PC-3 (cell line): ENCODE data around the gene IL31RA. TPM values are rescaled to one million over a fixed set of nuclear protein-coding genes. Genes with fewer than 3 reads are reported as not detected.
"Not testable (repeated sequence)": the region's sequence is repeated elsewhere in the genome, so short reads cannot be mapped to it uniquely, and the experiment has no call there.

Experiments
- ATAC-seq: fragments of 200-7000 bp; cut with Tn5 transposase; 2 replicates; pipeline ENCODE4 v1.9.1; 2020; ENCODE audit warnings: mild to moderate bottlenecking, moderate library complexity
- Bru-seq: library from RNA; stranded (reverse); fragments of 400-500 nt; gene quantifications from one replicate; lab custom pipeline; 2021; lab: Mats Ljungman, UMichigan
- BruChase-seq, 2 experiments: library from RNA; stranded (reverse); fragments of 400-500 nt; gene quantifications; one replicate each; lab custom pipeline; 2021; lab: Mats Ljungman, UMichigan
- BruUV-seq: library from RNA; stranded (reverse); fragments of 400-500 nt; replicated peaks from 2 replicates; lab custom pipeline; 2021; lab: Mats Ljungman, UMichigan
- CTCF ChIA-PET: fragments of 300-600 bp; sonication (Branson Sonifier 250); formaldehyde crosslinking; loops from one replicate; lab custom pipeline; 2022; ENCODE audit warnings: antibody characterized with exemption; lab: Charles Lee
- POLR2A ChIA-PET: fragments of 300-600 bp; sonication (Branson Sonifier 250); formaldehyde crosslinking; loops from one replicate; lab custom pipeline; 2022; ENCODE audit warnings: antibody characterized with exemption; ENCODE audit not compliant: unreplicated experiment; lab: Charles Lee
- DNase-seq: peaks from one replicate; pipeline ENCODE4 v3.0.0-alpha.2; 2015
- H2AFZ ChIP-seq: fragments of 300-600 bp; sonication (generic); 2 replicates; pipeline ENCODE4 v1.6.0; 2016; ENCODE audit warnings: antibody characterized with exemption, low read length
- H3F3A ChIP-seq: fragments of 300-600 bp; sonication (generic); one replicate; pipeline ENCODE4 v1.6.0; 2017; ENCODE audit warnings: antibody characterized with exemption, low read length, control low read depth, mild to moderate bottlenecking; ENCODE audit not compliant: unreplicated experiment
- H3K27ac ChIP-seq: fragments of 300-600 bp; sonication (generic); 2 replicates; pipeline ENCODE4 v1.5.1; 2016; ENCODE audit warnings: mild to moderate bottlenecking, low read length
- H3K27me3 ChIP-seq: fragments of 300-600 bp; sonication (generic); 2 replicates; pipeline ENCODE4 v1.6.1; 2016; ENCODE audit warnings: low read length, mixed read lengths
- H3K36me3 ChIP-seq: fragments of 300-600 bp; sonication (generic); 2 replicates; pipeline ENCODE4 v1.6.1; 2016; ENCODE audit warnings: low read depth, mixed run types, low read length, mixed read lengths
- H3K4me1 ChIP-seq: fragments of 300-600 bp; sonication (generic); 2 replicates; pipeline ENCODE4 v1.5.1; 2016; ENCODE audit warnings: low read length; ENCODE audit not compliant: insufficient read depth
- H3K4me2 ChIP-seq: fragments of 300-600 bp; sonication (generic); 2 replicates; pipeline ENCODE4 v1.6.0; 2016; ENCODE audit warnings: low read length
- H3K4me3 ChIP-seq: fragments of 300-600 bp; sonication (generic); 2 replicates; pipeline ENCODE4 v1.5.1; 2016; ENCODE audit warnings: mild to moderate bottlenecking, low read length, mixed read lengths
- H3K79me2 ChIP-seq: fragments of 300-600 bp; sonication (generic); 2 replicates; pipeline ENCODE4 v1.6.1; 2017; ENCODE audit warnings: low read length, mixed read lengths
- H3K9ac ChIP-seq: fragments of 300-600 bp; sonication (generic); 2 replicates; pipeline ENCODE4 v1.6.0; 2016; ENCODE audit warnings: mild to moderate bottlenecking, low read length
- H3K9me2 ChIP-seq: fragments of 300-600 bp; sonication (generic); replicated peaks from 2 replicates; pipeline ENCODE4 v1.6.1; 2016; ENCODE audit warnings: mixed run types, low read length, mixed read lengths
- H3K9me3 ChIP-seq: fragments of 300-600 bp; sonication (generic); 2 replicates; pipeline ENCODE4 v1.6.1; 2016; ENCODE audit warnings: low read length, mixed read lengths
- H4K20me1 ChIP-seq: fragments of 300-600 bp; sonication (generic); 2 replicates; pipeline ENCODE4 v1.6.1; 2016; ENCODE audit warnings: low read length, mixed read lengths
- EZH2 ChIP-seq: fragments of 300-600 bp; sonication (generic); IDR thresholded peaks from one replicate; pipeline ENCODE4 v1.6.1; 2017; ENCODE audit warnings: antibody characterized with exemption, mild to moderate bottlenecking, low read length; ENCODE audit not compliant: unreplicated experiment
- EZH2phosphoT487 ChIP-seq: fragments of 300-600 bp; sonication (generic); IDR thresholded peaks from 2 replicates; pipeline ENCODE4 v1.6.1; 2018; ENCODE audit warnings: mild to moderate bottlenecking, antibody characterized with exemption, low read length, borderline replicate concordance
- intact Hi-C: fragments of 100-400 bp; cut with micrococcal nuclease; formaldehyde crosslinking; loops from 2 replicates; pipeline ENCODE4 v1.9.0; 2023
- long read RNA-seq: library from polyadenylated mRNA; unstranded; transcript quantifications from one replicate; pipeline ENCODE4 v2.0.0, GENCODE V29; 2021; ENCODE audit not compliant: unreplicated experiment
- total RNA-seq: library from RNA; depleted of rRNA; stranded (reverse); fragments of >200 nt; gene quantifications from 2 replicates; pipeline ENCODE4 v1.2.3, GENCODE V29; 2014; rRNA removed
- TF ChIP-seq, protein P1 (sequence below): fragments of 300-600 bp; sonication (generic); conservative IDR thresholded peaks from 2 replicates; pipeline ENCODE4 v1.5.1; 2017; ENCODE audit warnings: antibody characterized with exemption, low read depth, mild to moderate bottlenecking, low read length

The IL31RA gene
- total RNA-seq (1.6 and 3.0 TPM in 2 replicates), Bru-seq, nascent RNA (percentile 31 among the genes with signal in this experiment), BruChase-seq, experiment 1, labeled RNA remaining after a 6-hour chase (percentile 34 among the genes with signal in this experiment), BruChase-seq, experiment 2, labeled RNA remaining after a 2-hour chase (percentile 29 among the genes with signal in this experiment)
- long read RNA-seq, result 0 reads

GRCh38 chr5:55850839-55851674 lies at the start of gene IL31RA:
Gene IL31RA (plus strand): TSS chr5:55851357. CDS start chr5:55851571, 214 bp downstream.
- ATAC-seq, result peak; percentile 93
- CTCF ChIA-PET, result interaction anchor here (0.7 kb wide), 1 partner anchor 158 kb away, joined by 3 read pairs; no protein-coding TSS in a partner anchor
- Histone ChIP-seq H3K79me2 (no peaks in the 10 kb centered on the region), H3K27ac (peak within 1 kb of the TSS; percentile 72), H4K20me1 (no peaks in the 10 kb centered on the region), H3K27me3 (no peaks in the 10 kb centered on the region), H3K36me3 (no peaks in the 10 kb centered on the region), H3K4me1 (peaks cover 12% of the 10 kb centered on the region; the same call in 1 of the 2 replicates), H3K9me2 (no peaks in the 10 kb centered on the region), H3K4me3 (peak within 1 kb of the TSS; percentile 69), H2AFZ (peak within 1 kb of the TSS; percentile 87), H3K9me3 (no peaks in the 10 kb centered on the region), H3F3A (no peaks in the 10 kb centered on the region), H3K9ac (peak within 1 kb of the TSS; percentile 46), H3K4me2 (peak within 1 kb of the TSS; percentile 89)
- DNase-seq, result peak; percentile 74
- POLR2A ChIA-PET, result no interaction called here
- intact Hi-C loops, result loop anchor here (2.0 to 10.0 kb wide), 2 partner anchors 18 to 96 kb away; no protein-coding TSS in a partner anchor
- TSS peak; percentile 46 for BruUV-seq
- no peak for TF ChIP-seq EZH2phosphoT487
- no peak for TF ChIP-seq EZH2
- TF ChIP-seq, protein P1, sequence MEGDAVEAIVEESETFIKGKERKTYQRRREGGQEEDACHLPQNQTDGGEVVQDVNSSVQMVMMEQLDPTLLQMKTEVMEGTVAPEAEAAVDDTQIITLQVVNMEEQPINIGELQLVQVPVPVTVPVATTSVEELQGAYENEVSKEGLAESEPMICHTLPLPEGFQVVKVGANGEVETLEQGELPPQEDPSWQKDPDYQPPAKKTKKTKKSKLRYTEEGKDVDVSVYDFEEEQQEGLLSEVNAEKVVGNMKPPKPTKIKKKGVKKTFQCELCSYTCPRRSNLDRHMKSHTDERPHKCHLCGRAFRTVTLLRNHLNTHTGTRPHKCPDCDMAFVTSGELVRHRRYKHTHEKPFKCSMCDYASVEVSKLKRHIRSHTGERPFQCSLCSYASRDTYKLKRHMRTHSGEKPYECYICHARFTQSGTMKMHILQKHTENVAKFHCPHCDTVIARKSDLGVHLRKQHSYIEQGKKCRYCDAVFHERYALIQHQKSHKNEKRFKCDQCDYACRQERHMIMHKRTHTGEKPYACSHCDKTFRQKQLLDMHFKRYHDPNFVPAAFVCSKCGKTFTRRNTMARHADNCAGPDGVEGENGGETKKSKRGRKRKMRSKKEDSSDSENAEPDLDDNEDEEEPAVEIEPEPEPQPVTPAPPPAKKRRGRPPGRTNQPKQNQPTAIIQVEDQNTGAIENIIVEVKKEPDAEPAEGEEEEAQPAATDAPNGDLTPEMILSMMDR, result no peak

- H2AFZ ChIP-seq, H3K4me2 ChIP-seq, H3K9me3 ChIP-seq, H3K79me2 ChIP-seq, H3K9ac ChIP-seq, H3K9me2 ChIP-seq, POLR2A ChIA-PET, CTCF ChIA-PET, H3K27ac ChIP-seq, ATAC-seq, BruUV-seq, H3K4me1 ChIP-seq, H3K27me3 ChIP-seq, H3K36me3 ChIP-seq, intact Hi-C loops, DNase-seq, H3F3A ChIP-seq, H3K4me3 ChIP-seq, H4K20me1 ChIP-seq: not testable (repeated sequence)
Measured at GRCh38 chr5:55808814-55809213, 42.3 kb upstream of the IL31RA start.

GRCh38 chr5:55815939-55816338 lies 35.2 kb upstream of the IL31RA start:
- POLR2A ChIA-PET, BruUV-seq: not testable (repeated sequence)

More at GRCh38 chr5:55815939-55816338, 35.2 kb upstream of the IL31RA start:
- H2AFZ ChIP-seq, H3K79me2 ChIP-seq, H3K9me3 ChIP-seq, H3K4me3 ChIP-seq, H3K9ac ChIP-seq, H3K4me2 ChIP-seq, H3K4me1 ChIP-seq, intact Hi-C loops, H3K36me3 ChIP-seq, DNase-seq, H3K9me2 ChIP-seq, H3K27ac ChIP-seq, CTCF ChIA-PET, H3K27me3 ChIP-seq, H3F3A ChIP-seq, H4K20me1 ChIP-seq, ATAC-seq: not testable (repeated sequence)
